ENCODE data around the gene PHF20.

DNA sequence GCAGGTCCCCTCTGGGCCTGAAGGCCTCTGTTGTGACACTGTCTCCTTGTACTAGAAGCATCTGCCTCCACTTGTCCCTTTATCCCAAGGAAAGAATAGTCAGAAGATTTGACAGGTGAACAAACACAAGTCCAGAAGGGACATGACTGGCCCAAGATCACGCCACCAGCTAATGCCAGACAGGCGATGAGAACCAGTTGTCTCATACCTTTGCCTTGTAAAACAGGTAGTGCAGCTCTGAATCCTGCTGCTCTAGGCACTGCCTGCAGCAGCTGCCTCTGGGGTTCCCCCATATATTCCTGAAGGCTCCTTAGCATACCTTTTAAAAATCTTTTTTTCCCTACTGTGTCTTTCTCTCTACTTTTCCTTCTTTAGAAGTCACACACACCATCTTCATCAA, 157.5 kb downstream of the PHF20 start:
- TF ChIP-seq, protein P1, sequence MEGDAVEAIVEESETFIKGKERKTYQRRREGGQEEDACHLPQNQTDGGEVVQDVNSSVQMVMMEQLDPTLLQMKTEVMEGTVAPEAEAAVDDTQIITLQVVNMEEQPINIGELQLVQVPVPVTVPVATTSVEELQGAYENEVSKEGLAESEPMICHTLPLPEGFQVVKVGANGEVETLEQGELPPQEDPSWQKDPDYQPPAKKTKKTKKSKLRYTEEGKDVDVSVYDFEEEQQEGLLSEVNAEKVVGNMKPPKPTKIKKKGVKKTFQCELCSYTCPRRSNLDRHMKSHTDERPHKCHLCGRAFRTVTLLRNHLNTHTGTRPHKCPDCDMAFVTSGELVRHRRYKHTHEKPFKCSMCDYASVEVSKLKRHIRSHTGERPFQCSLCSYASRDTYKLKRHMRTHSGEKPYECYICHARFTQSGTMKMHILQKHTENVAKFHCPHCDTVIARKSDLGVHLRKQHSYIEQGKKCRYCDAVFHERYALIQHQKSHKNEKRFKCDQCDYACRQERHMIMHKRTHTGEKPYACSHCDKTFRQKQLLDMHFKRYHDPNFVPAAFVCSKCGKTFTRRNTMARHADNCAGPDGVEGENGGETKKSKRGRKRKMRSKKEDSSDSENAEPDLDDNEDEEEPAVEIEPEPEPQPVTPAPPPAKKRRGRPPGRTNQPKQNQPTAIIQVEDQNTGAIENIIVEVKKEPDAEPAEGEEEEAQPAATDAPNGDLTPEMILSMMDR (IDR thresholded peaks at IDR 0.05), result no peak
- no peak for TF ChIP-seq POLR2A (IDR thresholded peaks at IDR 0.05)

Data from esophagus squamous epithelium (tissue), 4 donors.